Dedifferentiated amniotic fluid mesenchymal stem cell (primary cell): ENCODE measurements around the gene ZNF30.
"Not testable (repeated sequence)": the region's sequence is repeated elsewhere in the genome, so short reads cannot be mapped to it uniquely, and the experiment has no call there.

Source experiments
- DNase-seq: peaks from one replicate; pipeline ENCODE4 v3.0.0-alpha.2; 2016; ENCODE audit errors: extremely low spot score

ZNF30 gene

DNA sequence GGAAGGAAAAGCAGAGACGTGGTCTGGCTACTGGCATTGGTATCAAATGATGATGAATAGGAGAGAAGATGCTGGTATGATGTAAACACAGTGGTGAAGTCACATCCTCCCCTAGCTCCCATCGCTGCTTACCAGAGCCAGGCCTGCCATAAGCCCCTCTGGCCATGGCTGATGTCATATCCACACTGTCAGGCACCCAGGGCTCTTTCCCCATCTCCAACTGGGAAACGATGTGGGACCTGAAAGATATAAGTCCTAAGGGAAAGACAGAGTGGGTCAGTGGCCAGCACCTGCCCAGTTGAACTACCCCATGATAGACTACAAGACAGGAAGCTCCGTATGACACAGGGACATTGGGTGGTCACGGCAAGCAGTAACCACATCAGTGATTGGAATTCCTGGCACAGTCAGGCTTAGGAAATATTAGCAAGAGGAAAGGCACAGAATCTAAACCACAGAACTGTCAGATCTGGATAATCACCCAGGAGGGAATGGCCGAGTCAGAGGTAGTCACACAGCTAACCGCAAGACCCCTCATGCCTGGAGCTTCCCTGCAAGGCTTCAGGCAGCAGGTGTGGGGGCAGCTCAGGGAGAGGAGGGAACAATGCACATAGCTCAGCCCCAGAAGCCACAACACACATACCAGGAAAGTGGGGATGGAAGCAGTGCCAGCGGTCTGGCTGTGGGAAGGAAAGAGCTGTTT is 33.6 kb downstream of the ZNF30 start:
- no peak for DNase-seq

GRCh38 chr19:34960940-34961679 is 34.4 kb downstream of the ZNF30 start:
- DNase-seq, result no peak

DNA sequence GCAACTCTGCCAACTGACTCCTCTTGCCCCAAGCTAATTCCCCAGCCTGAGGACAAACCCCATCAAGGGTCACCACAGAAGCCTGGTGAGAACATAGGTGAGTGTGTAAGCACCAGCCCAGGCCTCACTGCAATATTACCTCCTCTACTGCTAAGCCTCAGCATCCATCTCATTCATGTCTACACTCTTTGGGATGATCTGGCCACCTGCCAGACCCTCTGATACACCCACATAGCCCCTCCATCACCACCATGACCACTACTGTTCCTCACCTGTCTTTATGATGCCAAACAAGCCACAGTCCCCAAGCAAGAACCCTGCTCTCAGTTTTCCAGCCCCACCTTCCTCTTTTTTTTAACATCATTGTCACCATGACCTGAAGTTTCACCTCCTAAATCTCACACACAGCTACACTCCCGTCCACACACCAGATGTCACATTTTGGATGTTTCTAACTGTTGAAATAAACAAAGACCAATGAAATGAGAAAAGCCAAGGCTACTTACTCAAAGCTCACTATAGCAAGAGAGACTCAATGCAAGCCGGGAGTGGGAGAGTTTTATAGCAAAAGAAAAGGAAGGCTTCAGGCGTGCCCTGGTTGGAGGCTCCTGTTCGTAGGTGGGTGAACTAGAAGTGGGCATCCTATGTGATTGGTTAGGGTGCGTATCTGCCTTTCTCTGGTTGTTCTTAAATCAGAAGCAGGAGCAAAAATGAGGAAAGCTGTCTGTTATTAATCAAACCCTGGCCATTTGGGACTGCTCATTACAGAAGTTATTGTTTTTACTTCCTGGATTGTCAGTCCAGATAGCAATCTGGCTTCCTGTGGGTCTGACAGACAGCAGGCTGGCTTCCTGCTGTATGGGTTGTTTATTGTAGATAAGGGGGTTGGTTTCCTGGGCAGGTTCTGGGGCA is 35.3 kb downstream of the ZNF30 start:
- DNase-seq, result no peak

- no peak for DNase-seq
Measured at GRCh38 chr19:34962687-34963572, 36.2 kb downstream of the ZNF30 start.

DNA sequence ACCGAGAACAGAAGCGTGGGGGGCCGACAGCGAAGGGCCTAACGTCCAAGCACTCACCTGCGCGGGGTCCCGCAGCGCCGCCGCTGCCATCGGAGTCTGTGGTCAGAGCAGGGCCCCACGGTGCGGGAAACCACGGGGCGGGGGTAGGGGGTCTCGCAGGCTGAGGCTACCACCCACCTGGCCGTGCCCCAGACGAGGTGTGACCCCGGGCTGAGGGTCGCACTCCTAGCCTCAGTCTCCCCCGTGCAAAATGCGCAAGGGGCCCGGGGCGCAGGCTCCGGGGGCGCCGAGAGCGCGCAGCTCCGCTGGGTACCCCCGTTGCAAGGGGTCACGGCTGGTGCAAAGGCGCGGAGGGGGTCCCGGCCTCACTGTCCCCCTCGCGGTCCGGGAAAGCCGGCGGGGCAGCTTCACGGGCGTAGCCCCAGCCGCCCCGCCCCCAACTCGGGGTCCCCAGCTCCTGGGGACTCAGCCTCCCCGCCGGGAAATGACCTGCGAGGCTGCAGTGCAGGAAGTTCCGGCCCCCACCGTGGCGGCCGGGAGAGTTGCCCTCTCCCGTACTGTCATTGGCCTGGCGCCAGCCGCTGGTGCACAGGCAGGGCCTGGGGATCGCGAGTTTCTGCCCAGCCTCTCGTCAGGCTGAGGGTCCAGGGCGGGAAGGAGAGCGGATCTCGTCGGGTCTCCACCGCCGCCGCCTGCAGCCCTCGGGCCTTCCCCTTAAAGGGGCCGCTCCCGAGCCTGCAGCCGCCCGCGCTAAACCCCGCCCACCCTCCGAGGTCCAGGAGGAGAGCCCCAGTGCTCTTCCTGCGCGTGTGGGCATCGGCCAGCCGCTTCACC is 37.1 kb downstream of the ZNF30 start, which contains the start of gene ZNF792:
Gene ZNF792, minus strand, starts transcription at position 657 of the 834 bp plus-strand sequence. Its CDS starts 567 bp downstream, at position 90.
- DNase-seq, result no peak

GRCh38 chr19:34964598-34964997 is 37.9 kb downstream of the ZNF30 start:
- DNase-seq, result no peak

DNA sequence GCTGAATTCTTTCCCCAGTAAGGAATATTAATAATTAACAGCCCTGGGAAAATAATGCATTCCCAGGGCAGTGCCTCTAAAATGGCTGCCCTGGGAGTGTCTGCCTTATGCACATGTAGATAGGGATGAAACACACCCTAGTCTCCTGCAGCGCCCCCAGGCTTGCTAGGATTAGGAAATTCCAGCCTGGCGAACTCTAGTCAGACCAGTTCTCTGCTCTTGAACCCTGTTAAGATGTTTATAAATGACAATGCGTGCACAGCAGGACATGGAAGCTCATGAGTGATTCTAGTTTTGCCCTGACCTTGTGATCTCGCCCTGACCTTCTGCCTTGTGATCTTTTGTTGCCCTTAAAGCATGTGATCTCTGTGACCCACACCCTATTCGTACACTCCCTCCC is 38.8 kb downstream of the ZNF30 start:
- not testable (repeated sequence) for DNase-seq

- DNase-seq, result no peak
Measured at GRCh38 chr19:34967551-34967950, 40.8 kb downstream of the ZNF30 start.

DNA sequence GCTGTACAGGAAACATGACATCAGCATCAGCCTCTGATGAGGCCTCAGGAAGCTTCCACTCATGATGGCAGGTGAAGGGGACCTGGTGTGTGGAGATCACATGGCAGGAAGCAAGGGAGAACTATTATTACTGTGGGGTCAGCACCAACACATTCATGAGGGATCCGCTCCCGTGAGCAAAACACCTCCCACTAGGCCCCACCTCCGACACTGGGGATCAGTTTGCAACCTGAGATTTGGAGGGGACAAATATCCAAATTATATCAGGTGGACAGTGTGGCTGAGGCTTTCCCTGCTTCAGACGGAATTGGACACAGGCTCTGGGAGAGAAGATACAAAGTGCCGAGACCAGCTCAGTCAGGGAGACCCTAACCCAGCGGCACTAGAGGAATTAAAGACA is 43.0 kb downstream of the ZNF30 start:
- no peak for DNase-seq

- DNase-seq, result not testable (repeated sequence)
Measured at GRCh38 chr19:34970185-34970780, 43.6 kb downstream of the ZNF30 start.

GRCh38 chr19:34972163-34972705 is 45.5 kb downstream of the ZNF30 start:
- no peak for DNase-seq

GRCh38 chr19:34974646-34975045 is 47.9 kb downstream of the ZNF30 start:
- no peak for DNase-seq

DNA sequence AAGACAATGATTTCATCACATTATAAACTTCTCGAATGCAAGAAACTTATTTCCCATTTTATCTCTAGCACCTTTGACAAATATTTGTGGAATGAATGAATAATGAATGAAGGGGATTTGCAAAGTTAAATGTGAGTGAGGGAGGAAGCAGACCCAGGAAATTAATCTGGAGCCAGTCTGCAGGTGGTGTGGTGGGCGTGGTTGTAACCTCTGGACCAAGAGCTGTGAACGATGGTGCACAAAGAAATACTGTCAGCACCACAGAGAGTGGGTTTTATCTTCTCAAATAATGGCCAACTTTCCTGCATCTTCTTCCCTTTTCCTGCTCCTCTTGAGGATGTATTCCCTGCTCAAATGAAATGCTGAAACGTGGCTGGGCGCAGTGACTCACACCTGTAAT is 48.4 kb downstream of the ZNF30 start:
- DNase-seq, result no peak

DNA sequence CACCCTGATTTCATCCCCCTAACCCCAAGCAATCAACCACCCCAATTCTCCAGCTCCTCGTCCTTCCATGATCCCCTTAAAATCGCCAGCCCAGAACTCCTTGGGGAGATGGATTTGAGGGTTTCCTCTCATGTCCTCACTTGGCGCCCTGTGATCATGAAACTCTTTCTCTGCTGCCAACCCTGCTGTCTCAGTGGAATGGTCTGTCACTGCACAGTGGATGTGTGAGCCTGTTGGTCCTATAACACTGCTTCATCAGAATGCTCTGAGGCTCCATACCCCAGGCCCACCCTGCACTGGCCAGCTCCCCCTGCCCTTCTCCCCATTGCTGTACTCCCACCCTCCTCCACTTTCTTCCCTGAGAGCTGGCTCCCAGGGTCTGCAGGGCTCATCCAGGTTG is 49.9 kb downstream of the ZNF30 start:
- no peak for DNase-seq

- DNase-seq, result no peak
Measured at GRCh38 chr19:34979819-34980640, 53.3 kb downstream of the ZNF30 start.

GRCh38 chr19:34982275-34982674 is 55.6 kb downstream of the ZNF30 start:
- no peak for DNase-seq

DNA sequence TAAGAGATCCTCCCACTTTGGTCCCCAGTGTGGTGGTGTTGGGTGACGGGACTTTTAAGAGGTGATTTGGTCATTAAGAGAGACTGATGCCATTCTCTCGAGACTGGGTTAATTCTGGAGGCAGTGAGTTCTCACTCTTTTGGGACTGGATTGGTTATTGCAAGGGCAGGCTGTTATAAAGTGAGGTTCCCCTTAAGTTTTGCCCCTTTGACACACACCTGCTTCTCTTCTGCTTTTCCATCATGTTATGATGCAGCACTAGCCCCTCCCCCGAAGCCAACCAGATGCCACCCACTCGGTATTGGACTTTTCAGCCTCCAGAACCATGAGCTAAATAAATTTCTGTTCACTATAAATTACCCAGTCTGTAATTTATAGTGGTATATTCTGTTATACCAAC is 57.1 kb downstream of the ZNF30 start:
- no peak for DNase-seq

DNA sequence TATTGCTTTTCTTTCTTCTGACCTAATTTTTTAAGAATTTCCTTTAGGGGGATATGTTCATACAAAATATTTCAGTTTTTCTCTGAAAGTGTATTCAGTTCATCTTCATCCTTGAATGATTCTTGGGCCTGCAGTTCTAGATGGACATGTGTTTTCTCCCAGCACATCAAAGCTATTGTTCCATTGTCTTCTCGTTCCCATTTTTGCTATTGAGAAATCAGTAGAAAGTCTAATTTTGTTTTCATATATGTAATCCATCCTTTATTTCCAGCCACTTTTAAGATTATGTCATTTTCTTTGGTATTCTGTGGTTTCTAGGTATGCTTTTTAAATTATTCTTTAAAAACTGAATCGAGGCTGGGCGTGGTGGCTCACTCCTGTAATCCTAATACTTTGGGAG is 57.6 kb downstream of the ZNF30 start:
- DNase-seq, result no peak
